Chondrocyte (in vitro differentiated cells): Measurements from ENCODE around the gene FDX1. TPM values are rescaled to one million over a fixed set of nuclear protein-coding genes. Genes with fewer than 3 reads are reported as not detected.

ENCODE experiments used
- DNase-seq: peaks from one replicate; pipeline ENCODE4 v3.0.0; 2021; ENCODE audit warnings: mixed read lengths, low spot score
- H3K27ac Mint-ChIP-seq: one replicate; pipeline ENCODE4 v1.8.0; 2021; ENCODE audit warnings: mild to moderate bottlenecking, moderate library complexity, mixed read lengths; ENCODE audit not compliant: unreplicated experiment
- H3K27me3 Mint-ChIP-seq: 2 replicates; pipeline ENCODE4 v1.8.0; 2021; ENCODE audit warnings: low read depth, mixed read lengths
- H3K36me3 Mint-ChIP-seq: 2 replicates; pipeline ENCODE4 v1.8.0; 2021; ENCODE audit warnings: low read depth, mixed read lengths
- H3K4me1 Mint-ChIP-seq: 2 replicates; pipeline ENCODE4 v1.8.0; 2021; ENCODE audit warnings: low read depth, mild to moderate bottlenecking, mixed read lengths
- H3K4me3 Mint-ChIP-seq: one replicate; pipeline ENCODE4 v1.8.0; 2021; ENCODE audit warnings: mild to moderate bottlenecking, moderate library complexity, mixed read lengths; ENCODE audit not compliant: unreplicated experiment
- H3K9me3 Mint-ChIP-seq: 2 replicates; pipeline ENCODE4 v1.8.0; 2021; ENCODE audit warnings: low read depth, mixed read lengths
- CTCF ChIP-seq: fragments of 200-600 bp; sonication (generic); IDR thresholded peaks from 2 replicates; pipeline ENCODE4 v1.5.0; 2021; ENCODE audit warnings: antibody characterized with exemption, mild to moderate bottlenecking, moderate library complexity
- total RNA-seq: library from RNA; stranded (reverse); gene quantifications from 3 replicates; pipeline ENCODE4 v1.2.1, GENCODE V29; 2021

The FDX1 gene
- total RNA-seq, 1 donor from 2014 or later: 5.6 TPM

GRCh38 chr11:110509472-110509871, 79.7 kb downstream of the FDX1 start:
- Mint-ChIP-seq H3K27me3 (peaks cover 4% of the 10 kb centered on the region), H3K4me1 (peaks cover 15% of the 10 kb centered on the region), H3K4me3 (no peak overlapping the region), H3K9me3 (no peaks in the 10 kb centered on the region), H3K27ac (no peak overlapping the region), H3K36me3 (no peaks in the 10 kb centered on the region)
- DNase-seq: no peak
- no peak for TF ChIP-seq CTCF

GRCh38 chr11:110512026-110512425, 82.3 kb downstream of the FDX1 start:
- Mint-ChIP-seq H3K9me3 (no peaks in the 10 kb centered on the region), H3K4me1 (peaks cover 15% of the 10 kb centered on the region), H3K36me3 (no peaks in the 10 kb centered on the region), H3K27me3 (peaks cover 9% of the 10 kb centered on the region), H3K4me3 (no peak overlapping the region), H3K27ac (no peak overlapping the region)
- no peak for DNase-seq
- no peak for TF ChIP-seq CTCF

- TF ChIP-seq CTCF: no peak
- Mint-ChIP-seq H3K27ac (no peak overlapping the region), H3K36me3 (no peaks in the 10 kb centered on the region), H3K9me3 (peaks cover 1% of the 10 kb centered on the region), H3K4me1 (peaks cover 11% of the 10 kb centered on the region), H3K4me3 (no peak overlapping the region), H3K27me3 (peaks cover 9% of the 10 kb centered on the region)
- DNase-seq: no peak
Observed at GRCh38 chr11:110513259-110513801, 83.6 kb downstream of the FDX1 start.

- no peak for DNase-seq
- H3K4me1 Mint-ChIP-seq: peaks cover 11% of the 10 kb centered on the region
- peaks cover 9% of the 10 kb centered on the region for H3K27me3 Mint-ChIP-seq
- no peak for TF ChIP-seq CTCF
- peaks cover 4% of the 10 kb centered on the region for H3K9me3 Mint-ChIP-seq
- no peaks in the 10 kb centered on the region for H3K36me3 Mint-ChIP-seq
- H3K4me3 Mint-ChIP-seq: no peak overlapping the region
- H3K27ac Mint-ChIP-seq: no peak overlapping the region
Observed at GRCh38 chr11:110513846-110514437, 84.2 kb downstream of the FDX1 start.

Other genes with a start within 250 kb of the FDX1 start
- 149 to 173 TPM (median 152 TPM) in 3 replicates for gene RDX, start 133.3 kb upstream of the FDX1 start, total RNA-seq